PC-9 (cell line): ENCODE results near the gene LTBP3. TPM values are rescaled to one million over a fixed set of nuclear protein-coding genes. Genes with fewer than 3 reads are reported as not detected.

Source experiments
- BruUV-seq: library from RNA; stranded (reverse); fragments of 400-500 nt; replicated peaks from 2 replicates; lab custom pipeline; 2021; lab: Mats Ljungman, UMichigan
- CTCF ChIA-PET: fragments of 300-600 bp; sonication (Branson Sonifier 250); formaldehyde crosslinking; loops from one replicate; lab custom pipeline; 2022; ENCODE audit warnings: antibody characterized with exemption; lab: Charles Lee
- POLR2A ChIA-PET: fragments of 300-600 bp; sonication (Branson Sonifier 250); formaldehyde crosslinking; loops from one replicate; lab custom pipeline; 2022; ENCODE audit warnings: antibody characterized with exemption; ENCODE audit not compliant: unreplicated experiment; lab: Charles Lee
- DNase-seq, 2 experiments: peaks; one replicate each; pipeline versions ENCODE4 v3.0.0 to v3.0.0-alpha.2; 2015 to 2022; ENCODE audit warnings: mixed read lengths in 1 of 2
- H2AFZ ChIP-seq: fragments of 200-600 bp; sonication (generic); 2 replicates; pipeline ENCODE4 v1.8.1; 2017; ENCODE audit warnings: antibody characterized with exemption
- H3F3A ChIP-seq: fragments of 200-600 bp; sonication (generic); 2 replicates; pipeline ENCODE4 v1.8.1; 2017; ENCODE audit warnings: antibody characterized with exemption, mild to moderate bottlenecking, low read depth; ENCODE audit not compliant: insufficient read depth
- H3K27ac ChIP-seq: fragments of 200-600 bp; sonication (generic); 2 replicates; pipeline ENCODE4 v1.6.1; 2016; ENCODE audit warnings: mixed run types
- H3K27me3 ChIP-seq: fragments of 200-600 bp; sonication (generic); 2 replicates; pipeline ENCODE4 v1.6.1; 2016; ENCODE audit warnings: low read depth, mixed run types; ENCODE audit not compliant: insufficient read depth
- H3K36me3 ChIP-seq: fragments of 200-600 bp; sonication (generic); 2 replicates; pipeline ENCODE4 v1.6.1; 2016; ENCODE audit warnings: low read depth, mixed run types
- H3K4me1 ChIP-seq: fragments of 200-600 bp; sonication (generic); replicated peaks from 2 replicates; pipeline ENCODE4 v1.6.1; 2016; ENCODE audit warnings: mixed run types; ENCODE audit not compliant: insufficient read depth
- H3K4me2 ChIP-seq: fragments of 200-600 bp; sonication (generic); 2 replicates; pipeline ENCODE4 v1.6.1; 2017; ENCODE audit warnings: mixed run types
- H3K4me3 ChIP-seq: fragments of 200-600 bp; sonication (generic); 2 replicates; pipeline ENCODE4 v1.6.1; 2016; ENCODE audit warnings: mixed run types
- H3K79me2 ChIP-seq: fragments of 200-600 bp; sonication (generic); 2 replicates; pipeline ENCODE4 v1.6.1; 2017; ENCODE audit warnings: low read depth, mixed run types
- H3K9me2 ChIP-seq: fragments of 200-600 bp; sonication (generic); 2 replicates; pipeline ENCODE4 v1.8.1; 2017; ENCODE audit warnings: mild to moderate bottlenecking; ENCODE audit not compliant: insufficient read depth
- H3K9me3 ChIP-seq: fragments of 200-600 bp; sonication (generic); 2 replicates; pipeline ENCODE4 v1.8.1; 2016; ENCODE audit warnings: low read depth; ENCODE audit not compliant: insufficient read depth
- H4K20me1 ChIP-seq: fragments of 200-600 bp; sonication (generic); 2 replicates; pipeline ENCODE4 v1.8.1; 2017; ENCODE audit not compliant: insufficient read depth
- EZH2 ChIP-seq: fragments of 200-600 bp; sonication (generic); IDR thresholded peaks from 2 replicates; pipeline ENCODE4 v1.8.0; 2017; ENCODE audit warnings: antibody characterized with exemption, low read depth
- intact Hi-C: fragments of 100-400 bp; cut with micrococcal nuclease; formaldehyde crosslinking; loops from one replicate; pipeline ENCODE4 v1.10.0; 2022; ENCODE audit not compliant: unreplicated experiment
- total RNA-seq: library from RNA; stranded (reverse); gene quantifications from 2 replicates; pipeline ENCODE4 v1.2.3, GENCODE V29; 2021
- TF ChIP-seq, protein P1 (sequence below): fragments of 200-600 bp; sonication (generic); conservative IDR thresholded peaks from 2 replicates; pipeline ENCODE4 v1.6.1; 2017; ENCODE audit warnings: mixed run types, antibody characterized with exemption, mild to moderate bottlenecking, moderate library complexity

LTBP3 gene
- total RNA-seq, 1 experiment from 2014 or later: 455 TPM

- Histone ChIP-seq H3K9me2 (no peaks in the 10 kb centered on the region), H3K4me2 (no peak overlapping the region), H4K20me1 (peaks cover 17% of the 10 kb centered on the region), H3K4me1 (no peaks in the 10 kb centered on the region), H3K36me3 (peaks cover 24% of the 10 kb centered on the region), H2AFZ (no peak overlapping the region), H3K79me2 (no peaks in the 10 kb centered on the region), H3K27me3 (no peaks in the 10 kb centered on the region), H3K9me3 (no peaks in the 10 kb centered on the region), H3K4me3 (no peak overlapping the region), H3K27ac (no peak overlapping the region), H3F3A (peaks cover 62% of the 10 kb centered on the region)
- no peak for DNase-seq
- BruUV-seq: no TSS peak
- ChIA-PET POLR2A (no interaction called here), CTCF (no interaction called here)
- TF ChIP-seq, protein P1, sequence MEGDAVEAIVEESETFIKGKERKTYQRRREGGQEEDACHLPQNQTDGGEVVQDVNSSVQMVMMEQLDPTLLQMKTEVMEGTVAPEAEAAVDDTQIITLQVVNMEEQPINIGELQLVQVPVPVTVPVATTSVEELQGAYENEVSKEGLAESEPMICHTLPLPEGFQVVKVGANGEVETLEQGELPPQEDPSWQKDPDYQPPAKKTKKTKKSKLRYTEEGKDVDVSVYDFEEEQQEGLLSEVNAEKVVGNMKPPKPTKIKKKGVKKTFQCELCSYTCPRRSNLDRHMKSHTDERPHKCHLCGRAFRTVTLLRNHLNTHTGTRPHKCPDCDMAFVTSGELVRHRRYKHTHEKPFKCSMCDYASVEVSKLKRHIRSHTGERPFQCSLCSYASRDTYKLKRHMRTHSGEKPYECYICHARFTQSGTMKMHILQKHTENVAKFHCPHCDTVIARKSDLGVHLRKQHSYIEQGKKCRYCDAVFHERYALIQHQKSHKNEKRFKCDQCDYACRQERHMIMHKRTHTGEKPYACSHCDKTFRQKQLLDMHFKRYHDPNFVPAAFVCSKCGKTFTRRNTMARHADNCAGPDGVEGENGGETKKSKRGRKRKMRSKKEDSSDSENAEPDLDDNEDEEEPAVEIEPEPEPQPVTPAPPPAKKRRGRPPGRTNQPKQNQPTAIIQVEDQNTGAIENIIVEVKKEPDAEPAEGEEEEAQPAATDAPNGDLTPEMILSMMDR: no peak
- TF ChIP-seq EZH2: no peak
- intact Hi-C loops: no loop called here
These were observed 23.1 kb downstream of the LTBP3 start for GRCh38 chr11:65535102-65535501.

GRCh38 chr11:65532388-65533064 is 25.6 kb downstream of the LTBP3 start:
- Histone ChIP-seq H3K4me2 (no peak overlapping the region), H3K79me2 (no peaks in the 10 kb centered on the region; the same call in 1 of the 2 replicates), H3K36me3 (peaks cover 33% of the 10 kb centered on the region), H3F3A (peaks cover 45% of the 10 kb centered on the region), H2AFZ (no peak overlapping the region), H3K4me3 (no peak overlapping the region), H3K9me3 (no peaks in the 10 kb centered on the region), H3K27me3 (no peaks in the 10 kb centered on the region), H3K9me2 (no peaks in the 10 kb centered on the region), H4K20me1 (peaks cover 10% of the 10 kb centered on the region; the same call in 1 of the 2 replicates), H3K27ac (no peak overlapping the region), H3K4me1 (no peaks in the 10 kb centered on the region)
- TF ChIP-seq, protein P1: no peak
- TF ChIP-seq EZH2: no peak
- no TSS peak for BruUV-seq
- POLR2A ChIA-PET: interaction anchor here (0.6 to 0.7 kb wide), 2 partner anchors 106 to 170 kb away, joined by 3 read pairs; partner anchors contain the start of gene SIPA1
- CTCF ChIA-PET: no interaction called here
- peak in 1 of 2 experiments; percentile 57 for DNase-seq
- intact Hi-C loops: no loop called here

GRCh38 chr11:65530157-65530496 is 28.0 kb downstream of the LTBP3 start:
- BruUV-seq: no TSS peak

More at GRCh38 chr11:65530157-65530496, 28.0 kb downstream of the LTBP3 start:
- Histone ChIP-seq H4K20me1 (peaks cover 8% of the 10 kb centered on the region; the same call in 1 of the 2 replicates), H3K4me2 (no peak overlapping the region), H3K9me2 (no peaks in the 10 kb centered on the region), H3K4me3 (no peak overlapping the region), H3K9me3 (no peaks in the 10 kb centered on the region), H3K27ac (no peak overlapping the region), H2AFZ (no peak overlapping the region), H3K27me3 (no peaks in the 10 kb centered on the region), H3K36me3 (peaks cover 46% of the 10 kb centered on the region; the same call in 1 of the 2 replicates), H3K4me1 (peaks cover 9% of the 10 kb centered on the region; the same call in 1 of the 2 replicates), H3K79me2 (peaks cover 16% of the 10 kb centered on the region), H3F3A (peaks cover 25% of the 10 kb centered on the region; the same call in 1 of the 2 replicates)
- ChIA-PET POLR2A (no interaction called here), CTCF (no interaction called here)
- intact Hi-C loops: no loop called here
- DNase-seq: no peak
- TF ChIP-seq, protein P1: peak; percentile 40; the same call in 1 of the 2 replicates
- no peak for TF ChIP-seq EZH2
